ENCODE measurements around the gene TMEM238. TPM values are rescaled to one million over a fixed set of nuclear protein-coding genes. Genes with fewer than 3 reads are reported as not detected.

Gene TMEM238
- total RNA-seq, 1 experiment from 2014 or later, result 7.4 TPM

- ChIA-PET CTCF (no interaction called here), POLR2A (no interaction called here)
- no peak for DNase-seq (ENCODE audit: low read depth, low spot score)
- BruUV-seq (replicated peaks), result no TSS peak
- Histone ChIP-seq H3K27me3 (ENCODE audit: control insufficient read depth, insufficient read depth, low read length) (no peaks in the 10 kb centered on the region), H3K27ac (ENCODE audit: low read length) (no peak overlapping the region), H3K36me3 (ENCODE audit: control insufficient read depth, insufficient read depth, low read length) (no peaks in the 10 kb centered on the region), H3K4me3 (ENCODE audit: low read depth in 2 of 2, low read length in 2 of 2) (no peak overlapping the region), H3K9me3 (ENCODE audit: control insufficient read depth, insufficient read depth, low read depth, low read length) (no peaks in the 10 kb centered on the region), H3K4me1 (ENCODE audit: control insufficient read depth, insufficient read depth, low read length) (no peaks in the 10 kb centered on the region)
- intact Hi-C loops (cut with micrococcal nuclease; ENCODE audit: unreplicated experiment), result no loop called here
- ATAC-seq, result no peak
- in situ Hi-C loops (cut with HindIII; ENCODE audit: low pct_unique_long_range_greater_than_20kb, low sequenced_read_pairs), result no loop called here
- TF ChIP-seq POLR2AphosphoS5 (IDR thresholded peaks at IDR 0.05; ENCODE audit: low read depth, low read length), result no peak
- TF ChIP-seq REST (IDR thresholded peaks at IDR 0.05; ENCODE audit: insufficient read depth in 1 of 2, low read depth in 2 of 2, low read length in 1 of 2), result no peak
- TF ChIP-seq SIN3A (IDR thresholded peaks at IDR 0.05; ENCODE audit: borderline replicate concordance, insufficient read depth, low read depth, low read length), result no peak
- no peak for TF ChIP-seq CTCF (IDR thresholded peaks at IDR 0.05)
- TF ChIP-seq TCF7L2 (IDR thresholded peaks at IDR 0.05; ENCODE audit: low read depth, low read length), result no peak
These were observed 48.3 kb upstream of the TMEM238 start for GRCh38 chr19:55432241-55432959.

- TF ChIP-seq POLR2AphosphoS5 (IDR thresholded peaks at IDR 0.05; ENCODE audit: low read depth, low read length) (no peak), REST (IDR thresholded peaks at IDR 0.05; ENCODE audit: insufficient read depth in 1 of 2, low read depth in 2 of 2, low read length in 1 of 2) (no peak), CTCF (IDR thresholded peaks at IDR 0.05) (no peak), TCF7L2 (IDR thresholded peaks at IDR 0.05; ENCODE audit: low read depth, low read length) (no peak), SIN3A (IDR thresholded peaks at IDR 0.05; ENCODE audit: borderline replicate concordance, insufficient read depth, low read depth, low read length) (no peak)
- DNase-seq (ENCODE audit: low read depth, low spot score) (no peak), ATAC-seq (no peak)
- H3K4me1 ChIP-seq (ENCODE audit: control insufficient read depth, insufficient read depth, low read length), result no peaks in the 10 kb centered on the region
- H3K4me3 ChIP-seq (ENCODE audit: low read depth in 2 of 2, low read length in 2 of 2), result no peak overlapping the region
- in situ Hi-C loops (cut with HindIII; ENCODE audit: low pct_unique_long_range_greater_than_20kb, low sequenced_read_pairs), result no loop called here
- H3K36me3 ChIP-seq (ENCODE audit: control insufficient read depth, insufficient read depth, low read length), result no peaks in the 10 kb centered on the region
- H3K27me3 ChIP-seq (ENCODE audit: control insufficient read depth, insufficient read depth, low read length), result no peaks in the 10 kb centered on the region
- ChIA-PET CTCF (no interaction called here), POLR2A (no interaction called here)
- no TSS peak for BruUV-seq (replicated peaks)
- intact Hi-C loops (cut with micrococcal nuclease; ENCODE audit: unreplicated experiment), result no loop called here
- no peaks in the 10 kb centered on the region for H3K9me3 ChIP-seq (ENCODE audit: control insufficient read depth, insufficient read depth, low read depth, low read length)
- H3K27ac ChIP-seq (ENCODE audit: low read length), result no peak overlapping the region
These were observed 47.1 kb upstream of the TMEM238 start for GRCh38 chr19:55431183-55431582.
